Adrenal gland (tissue), 12 donors: ENCODE results near the gene GLA. TPM values are rescaled to one million over a fixed set of nuclear protein-coding genes. Genes with fewer than 3 reads are reported as not detected.

ENCODE experiments used
- DNase-seq, 7 donors: peaks; one replicate each; pipeline ENCODE4 v3.0.0-alpha.2; 2019 to 2020
- H3K27ac ChIP-seq, 5 donors: fragments of 200-600 bp; sonication (generic) in 4 of 5; 1 replicate in 3 of 5; 2 replicates in 2 of 5; pipeline versions ENCODE4 v1.5.1 to v1.8.0; 2016 to 2020; ENCODE audit warnings: mild to moderate bottlenecking in 1 of 5
- H3K27me3 ChIP-seq: fragments of 200-600 bp; 2 replicates; pipeline ENCODE4 v1.8.0; 2021
- H3K36me3 ChIP-seq, 2 donors: fragments of 200-600 bp; replicated peaks in 1 of 2; 1 replicate in 1 of 2; 2 replicates in 1 of 2; pipeline versions ENCODE4 v1.5.1 to v1.8.0; 2018 to 2022
- H3K4me1 ChIP-seq, 2 donors: fragments of 200-600 bp; replicated peaks in 1 of 2; 1 replicate in 1 of 2; 2 replicates in 1 of 2; pipeline versions ENCODE4 v1.5.1 to v1.8.0; 2018 to 2021
- H3K4me3 ChIP-seq, 4 donors: fragments of 200-600 bp; sonication (generic) in 3 of 4; one replicate each; pipeline ENCODE4 v1.5.1; 2016 to 2018
- H3K9me3 ChIP-seq, 3 donors: fragments of 200-600 bp; sonication (generic) in 1 of 3; replicated peaks in 1 of 3; 1 replicate in 2 of 3; 2 replicates in 1 of 3; pipeline versions ENCODE4 v1.5.1 to v1.8.0; 2016 to 2021
- CTCF ChIP-seq, 6 experiments: fragments of 450-650 bp in 4 of 6; fragments of 200-600 bp in 2 of 6; sonication (generic) in 1 of 6; IDR thresholded peaks; 1 replicate in 5 of 6; 2 replicates in 1 of 6; pipeline versions ENCODE4 v1.5.1 to v1.8.0; 2016 to 2021; ENCODE audit warnings: antibody characterized with exemption in 6 of 6, mild to moderate bottlenecking in 2 of 6, moderate library complexity in 1 of 6
- POLR2A ChIP-seq, 2 donors: fragments of 450-650 bp; IDR thresholded peaks; one replicate each; pipeline ENCODE4 v1.6.1; 2017; ENCODE audit warnings: antibody characterized with exemption in 2 of 2, mild to moderate bottlenecking in 2 of 2, moderate library complexity in 1 of 2
- WGBS, 4 donors: extraction: QIAGEN DNeasy Blood & Tissue Kit in 2 of 4; methylation state at CpG; one replicate each; pipeline versions ENCODE4 v1.1.5 to v1.1.7; 2013 to 2017; 5-methylcytosine and 5-hydroxymethylcytosine counted together
- intact Hi-C, 2 donors: fragments of 100-400 bp; cut with DNase I; formaldehyde crosslinking; loops; one replicate each; pipeline versions ENCODE4 v1.14.1 to v1.15.0; 2022 to 2023
- polyA plus RNA-seq, 3 donors: library from polyadenylated mRNA; stranded (reverse); fragments of 200-250 nt in 2 of 3; fragments of 350-450 nt in 1 of 3; fragmentation: Illumina TruSeq in 1 of 3; extraction: RNeasy Lipid Tissue Mini Kit (QIAGEN cat#74804) in 1 of 3; gene quantifications; one replicate each; pipeline ENCODE4 v1.2.3, GENCODE V29; 2013 to 2014
- total RNA-seq, 9 donors: library from RNA; depleted of rRNA in 4 of 9; stranded (reverse); fragments of >200 nt in 4 of 9; fragments of 120-200 nt in 1 of 9; fragmentation: NEBNext Ultra II Directional in 1 of 9; extraction: Animal tissue kit (Norgen Biotek cat#: 25700) in 1 of 9; gene quantifications; one replicate each; pipeline versions ENCODE4 v1.1.0 to v1.2.4, GENCODE V29; 2013 to 2023
- donor health status: healthy with polysubstance abuse.
- donor health status: Bipolar disorder and iron deficiency.
- donor health status: DM: yes; HTN: yes; CAD: no.
- donor health status: DM: no; HTN: no; CAD: no.
- donor health status: DM: no; HTN: no; CAD: no.
- donor health status: DM: yes; HTN: yes; CAD: no.

The GLA gene
- total and polyA plus RNA-seq, 12 donors, result 18.5 to 123 (median 47.8) TPM

- TF ChIP-seq CTCF (IDR thresholded peaks at IDR 0.05), result no peak
- peak in 1 of 2 donors; percentile 45 for TF ChIP-seq POLR2A (IDR thresholded peaks at IDR 0.05)
- Histone ChIP-seq H3K27ac (peak within 1 kb of the TSS; percentile 56 to 86 (median 78)), H3K36me3 (no peaks in the 10 kb centered on the region), H3K27me3 (no peaks in the 10 kb centered on the region), H3K9me3 (no peaks in the 10 kb centered on the region), H3K4me1 (no peaks in the 10 kb centered on the region), H3K4me3 (peak within 1 kb of the TSS; percentile 14 to 64 (median 62))
- peak; percentile 74 to 85 (median 82) for DNase-seq
- 0 to 48% (median 29%) methylated on average over 23 to 55 of the region's 55 CpGs; no CpG with 5 or more reads in 1 of the 4 donors for WGBS, 4 donors
- intact Hi-C loops, result no loop called here
Observed at GRCh38 chrX:101348452-101349192, 59.1 kb downstream of the GLA start, which contains the start of gene TIMM8A. Gene TIMM8A (minus strand): TSS chrX:101348742. CDS start chrX:101348664, 78 bp downstream.

- intact Hi-C loops, result no loop called here
- Histone ChIP-seq H3K4me3 (peak overlapping the region in 3 of 4 donors; percentile 61 to 64 (median 62)), H3K4me1 (no peaks in the 10 kb centered on the region), H3K36me3 (no peaks in the 10 kb centered on the region), H3K27ac (peak overlapping the region in 3 of 5 donors; percentile 56 to 86 (median 82)), H3K9me3 (no peaks in the 10 kb centered on the region), H3K27me3 (no peaks in the 10 kb centered on the region)
- DNase-seq, result peak in 4 of 7 donors; percentile 4 to 43 (median 18)
- TF ChIP-seq POLR2A (IDR thresholded peaks at IDR 0.05) (no peak), CTCF (IDR thresholded peaks at IDR 0.05) (no peak)
- WGBS, 4 donors, result 0 to 44% (median 16%) methylated on average over 3 to 14 of the region's 14 CpGs
Observed at GRCh38 chrX:101347859-101348451, 59.8 kb downstream of the GLA start.

Other genes with a start within 250 kb of the GLA start
- gene DRP2, start 188.1 kb downstream of the GLA start, total RNA-seq, result under 1 TPM in 5 of 9 donors, not detected in 4; 0.04 to 0.30 (median 0.21) TPM
- under 1 TPM; 0.24 to 0.32 (median 0.26) TPM for gene DRP2, start 188.1 kb downstream of the GLA start, polyA plus RNA-seq
- under 1 TPM in 2 of 9 donors, not detected in 7; 0.27 to 0.33 TPM for gene TAF7L, start 116.6 kb downstream of the GLA start, total RNA-seq
- gene TAF7L, start 116.6 kb downstream of the GLA start, polyA plus RNA-seq, result under 1 TPM; 0.15 to 0.24 (median 0.16) TPM
- gene TIMM8A, start 59.2 kb downstream of the GLA start, total RNA-seq, result 10 to 100 TPM in 4 of 9 donors, 1 to 10 TPM in 5; 1.5 to 14.9 (median 8.7) TPM
- 10 to 100 TPM in 1 of 3 donors, 1 to 10 TPM in 2; 4.2 to 12.7 (median 5.0) TPM for gene TIMM8A, start 59.2 kb downstream of the GLA start, polyA plus RNA-seq
- gene BTK, start 21.7 kb downstream of the GLA start, total RNA-seq, result 10 to 100 TPM in 1 of 9 donors, 1 to 10 TPM in 8; 1.3 to 14.8 (median 6.0) TPM
- gene BTK, start 21.7 kb downstream of the GLA start, polyA plus RNA-seq, result 1 to 10 TPM; 4.0 to 6.3 (median 5.0) TPM
- 1,000 to 10,000 TPM in 3 of 9 donors, 100 to 1,000 TPM in 6; 122 to 1,462 (median 194) TPM for gene RPL36A, start 16.9 kb downstream of the GLA start, total RNA-seq
- gene RPL36A, start 16.9 kb downstream of the GLA start, polyA plus RNA-seq, result 1,000 to 10,000 TPM in 2 of 3 donors, 100 to 1,000 TPM in 1; 990 to 3,551 (median 1,778) TPM
- gene HNRNPH2, start 297 bp upstream of the GLA start, total RNA-seq, result 100 to 1,000 TPM in 2 of 9 donors, 10 to 100 TPM in 7; 46.0 to 106 (median 72.1) TPM
- 100 to 1,000 TPM in 1 of 3 donors, 10 to 100 TPM in 2; 44.3 to 182 (median 55.0) TPM for gene HNRNPH2, start 297 bp upstream of the GLA start, polyA plus RNA-seq
- gene ARMCX4, start 77.5 kb upstream of the GLA start, total RNA-seq, result 10 to 100 TPM in 6 of 9 donors, 1 to 10 TPM in 3; 7.2 to 50.9 (median 17.2) TPM
- 10 to 100 TPM; 19.1 to 52.0 (median 32.7) TPM for gene ARMCX4, start 77.5 kb upstream of the GLA start, polyA plus RNA-seq
- 10 to 100 TPM; 25.7 to 73.5 (median 46.7) TPM for gene ARMCX1, start 142.6 kb upstream of the GLA start, total RNA-seq
- gene ARMCX1, start 142.6 kb upstream of the GLA start, polyA plus RNA-seq, result 10 to 100 TPM; 19.1 to 79.6 (median 26.7) TPM
- 100 to 1,000 TPM in 1 of 9 donors, 10 to 100 TPM in 8; 10.1 to 164 (median 48.4) TPM for gene ARMCX6, start 210.1 kb upstream of the GLA start, total RNA-seq
- gene ARMCX6, start 210.1 kb upstream of the GLA start, polyA plus RNA-seq, result 100 to 1,000 TPM in 1 of 3 donors, 10 to 100 TPM in 2; 24.8 to 134 (median 31.9) TPM
- gene ARMCX3, start 215.2 kb upstream of the GLA start, total RNA-seq, result 100 to 1,000 TPM in 4 of 9 donors, 10 to 100 TPM in 5; 64.8 to 261 (median 98.5) TPM
- gene ARMCX3, start 215.2 kb upstream of the GLA start, polyA plus RNA-seq, result 100 to 1,000 TPM in 1 of 3 donors, 10 to 100 TPM in 2; 36.6 to 276 (median 69.8) TPM